LNCaP clone FGC (cell line): ENCODE data around the gene NDEL1.

ENCODE experiments used
- DNase-seq: peaks from one replicate; pipeline ENCODE4 v3.0.0-alpha.2; 2011; ENCODE audit warnings: low read depth
- H3K4me3 ChIP-seq: 2 replicates; pipeline ENCODE4 v1.5.1; 2011; ENCODE audit warnings: mild to moderate bottlenecking, low read depth, low read length, control low read depth
- CTCF ChIP-seq: IDR thresholded peaks from 2 replicates; pipeline ENCODE4 v1.5.1; 2012; ENCODE audit warnings: mild to moderate bottlenecking; ENCODE audit not compliant: control insufficient read depth, insufficient read depth; ENCODE audit errors: extremely low read depth

The NDEL1 gene

GRCh38 chr17:8442310-8442709 is 6.6 kb downstream of the NDEL1 start:
- no peak for TF ChIP-seq CTCF
- DNase-seq, result no peak
- no peak overlapping the region for H3K4me3 ChIP-seq

- no peak for TF ChIP-seq CTCF
- H3K4me3 ChIP-seq, result no peak overlapping the region
- DNase-seq, result no peak
Observed at GRCh38 chr17:8443756-8444155, 8.1 kb downstream of the NDEL1 start.

GRCh38 chr17:8444494-8444893 is 8.8 kb downstream of the NDEL1 start:
- no peak overlapping the region for H3K4me3 ChIP-seq
- DNase-seq, result no peak
- no peak for TF ChIP-seq CTCF

GRCh38 chr17:8445536-8445935 is 9.9 kb downstream of the NDEL1 start:
- no peak overlapping the region for H3K4me3 ChIP-seq
- TF ChIP-seq CTCF, result no peak
- no peak for DNase-seq

GRCh38 chr17:8447799-8448198 is 12.1 kb downstream of the NDEL1 start:
- DNase-seq, result no peak
- H3K4me3 ChIP-seq, result no peak overlapping the region
- no peak for TF ChIP-seq CTCF

- DNase-seq, result no peak
- H3K4me3 ChIP-seq, result no peak overlapping the region
- no peak for TF ChIP-seq CTCF
Observed at GRCh38 chr17:8448310-8448709, 12.6 kb downstream of the NDEL1 start.

- no peak for DNase-seq
- no peak for TF ChIP-seq CTCF
- no peak overlapping the region for H3K4me3 ChIP-seq
Observed at GRCh38 chr17:8451933-8452614, 16.4 kb downstream of the NDEL1 start.
